ENCODE results near the gene PEX5. TPM values are rescaled to one million over a fixed set of nuclear protein-coding genes. Genes with fewer than 3 reads are reported as not detected.

The PEX5 gene
- polyA plus RNA-seq, 4 donors = 17.8 to 40.3 (median 28.2) TPM

DNA sequence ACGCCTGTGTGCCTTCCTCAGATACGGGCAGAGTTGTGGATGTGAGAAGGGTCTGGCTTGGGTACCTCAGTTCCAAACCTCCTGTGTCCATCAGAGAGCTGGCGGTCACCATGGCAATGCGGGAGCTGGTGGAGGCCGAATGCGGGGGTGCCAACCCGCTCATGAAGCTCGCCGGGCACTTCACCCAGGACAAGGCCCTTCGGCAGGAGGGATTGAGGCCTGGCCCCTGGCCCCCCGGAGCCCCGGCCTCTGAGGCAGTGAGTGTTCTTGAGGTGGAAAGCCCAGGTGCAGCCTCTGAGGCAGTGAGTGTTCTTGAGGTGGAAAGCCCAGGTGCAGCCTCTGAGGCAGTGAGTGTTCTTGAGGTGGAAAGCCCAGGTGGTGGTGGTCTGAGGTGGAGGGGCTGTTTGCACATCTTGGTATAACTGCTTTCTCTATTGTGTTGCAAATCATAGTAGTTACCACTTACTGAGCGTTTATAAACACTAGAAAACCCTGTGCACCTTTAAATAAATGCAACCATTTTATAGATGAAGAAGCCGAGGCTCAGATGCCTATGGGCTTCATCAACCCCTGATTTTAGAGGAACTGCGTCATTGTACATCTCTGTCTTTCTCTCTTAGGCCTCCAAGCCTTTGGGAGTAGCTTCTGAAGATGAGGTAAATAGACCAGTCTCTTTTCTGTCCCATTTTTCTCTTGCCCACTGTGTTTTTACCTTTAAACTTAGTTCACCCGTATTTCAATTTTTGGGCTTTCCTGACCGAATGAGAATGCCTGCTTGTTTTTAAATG, 976 bp downstream of the PEX5 start:
- DNase-seq (peak; percentile 6 to 23), FAIRE-seq (no peak)
- Histone ChIP-seq H3K27me3 (ENCODE audit: control insufficient read depth in 3 of 3, insufficient read depth in 3 of 3, low read length in 3 of 3) (no peaks in the 10 kb centered on the region), H3K9me3 (ENCODE audit: control insufficient read depth in 2 of 2, insufficient read depth in 1 of 2, low read depth in 1 of 2, low read length in 1 of 2) (no peaks in the 10 kb centered on the region), H3K36me3 (ENCODE audit: control insufficient read depth in 3 of 3, insufficient read depth in 2 of 3, low read depth in 1 of 3, low read length in 3 of 3) (peaks cover 0 to 5% (median 4%) of the 10 kb centered on the region in 3 donors), H3K27ac (ENCODE audit: low read depth in 1 of 3, low read length in 2 of 3) (peak overlapping the region in 2 of 3 donors; percentile 8 to 75), H3K4me3 (ENCODE audit: low read depth in 1 of 3, low read length in 3 of 3) (peak overlapping the region; percentile 63 to 91 (median 79)), H3K4me1 (ENCODE audit: control insufficient read depth in 3 of 3, insufficient read depth in 2 of 3, low read depth in 1 of 3, low read length in 2 of 3) (peaks cover 0 to 10% (median 0%) of the 10 kb centered on the region in 3 donors)
- WGBS, 3 donors = 14 to 27% (median 25%) methylated on average over 17 of the region's 17 CpGs

DNA sequence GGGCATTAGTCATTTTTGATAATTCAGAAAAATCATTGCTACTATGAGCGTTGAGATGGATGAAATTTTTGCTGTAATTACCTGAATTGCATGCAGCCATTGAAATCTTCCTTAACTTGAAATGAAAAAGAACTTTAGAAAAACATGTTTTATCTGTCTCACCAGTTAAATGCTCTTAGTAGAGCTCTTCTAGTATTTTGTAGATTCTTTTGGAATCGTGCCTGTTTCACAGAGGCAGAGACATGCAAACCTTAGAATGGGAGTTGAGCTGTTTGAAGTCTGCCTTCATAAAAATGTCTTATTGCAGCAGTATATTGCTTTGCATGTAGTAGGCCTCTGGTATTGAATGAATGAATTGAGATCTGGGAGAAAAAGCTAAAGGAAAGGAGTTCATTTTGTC, 4.2 kb downstream of the PEX5 start:
- DNase-seq (no peak), FAIRE-seq (no peak)
- WGBS, 3 donors = 64 to 81% (median 75%) methylated on average over 2 of the region's 2 CpGs
- Histone ChIP-seq H3K27ac (ENCODE audit: low read depth in 1 of 3, low read length in 2 of 3) (no peak overlapping the region), H3K4me1 (ENCODE audit: control insufficient read depth in 3 of 3, insufficient read depth in 2 of 3, low read depth in 1 of 3, low read length in 2 of 3) (peaks cover 0 to 8% (median 0%) of the 10 kb centered on the region in 3 donors), H3K9me3 (ENCODE audit: control insufficient read depth in 2 of 2, insufficient read depth in 1 of 2, low read depth in 1 of 2, low read length in 1 of 2) (no peaks in the 10 kb centered on the region), H3K4me3 (ENCODE audit: low read depth in 1 of 3, low read length in 3 of 3) (no peak overlapping the region), H3K36me3 (ENCODE audit: control insufficient read depth in 3 of 3, insufficient read depth in 2 of 3, low read depth in 1 of 3, low read length in 3 of 3) (peaks cover 0 to 5% (median 4%) of the 10 kb centered on the region in 3 donors), H3K27me3 (ENCODE audit: control insufficient read depth in 3 of 3, insufficient read depth in 3 of 3, low read length in 3 of 3) (no peaks in the 10 kb centered on the region)

DNA sequence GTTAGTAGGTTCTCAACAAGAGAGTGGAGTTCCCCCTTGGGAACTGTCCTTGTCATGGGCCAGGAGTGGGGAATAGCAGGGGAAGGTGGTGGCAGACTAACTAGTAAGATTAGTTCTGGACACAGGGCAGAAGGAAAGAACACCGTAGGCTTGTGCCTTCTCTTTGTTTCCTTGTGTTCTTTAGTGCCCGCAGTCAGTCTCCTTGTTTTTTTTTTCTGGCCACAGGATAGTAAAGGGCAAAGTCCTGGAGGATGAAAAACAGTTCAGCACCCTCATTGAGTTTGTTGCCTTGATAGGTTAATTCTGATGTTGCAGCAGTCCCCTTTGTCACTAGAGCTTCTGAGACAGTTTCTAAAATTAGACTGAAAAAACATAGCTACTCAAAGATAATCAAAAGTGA, 8.4 kb downstream of the PEX5 start:
- peak overlapping the region; percentile 79 to 85 (median 80) for H3K27ac ChIP-seq (ENCODE audit: low read depth in 1 of 3, low read length in 2 of 3)
- peaks cover 0 to 5% (median 0%) of the 10 kb centered on the region in 3 donors for H3K4me1 ChIP-seq (ENCODE audit: control insufficient read depth in 3 of 3, insufficient read depth in 2 of 3, low read depth in 1 of 3, low read length in 2 of 3)
- WGBS, 3 donors = 13 to 59% (median 34%) methylated on average over 2 of the region's 2 CpGs
- H3K27me3 ChIP-seq (ENCODE audit: control insufficient read depth in 3 of 3, insufficient read depth in 3 of 3, low read length in 3 of 3) = no peaks in the 10 kb centered on the region
- peaks cover 7 to 21% (median 9%) of the 10 kb centered on the region in 3 donors for H3K36me3 ChIP-seq (ENCODE audit: control insufficient read depth in 3 of 3, insufficient read depth in 2 of 3, low read depth in 1 of 3, low read length in 3 of 3)
- H3K4me3 ChIP-seq (ENCODE audit: low read depth in 1 of 3, low read length in 3 of 3) = no peak overlapping the region
- H3K9me3 ChIP-seq (ENCODE audit: control insufficient read depth in 2 of 2, insufficient read depth in 1 of 2, low read depth in 1 of 2, low read length in 1 of 2) = no peaks in the 10 kb centered on the region
- FAIRE-seq = no peak
- DNase-seq = peak; percentile 77 to 82

DNA sequence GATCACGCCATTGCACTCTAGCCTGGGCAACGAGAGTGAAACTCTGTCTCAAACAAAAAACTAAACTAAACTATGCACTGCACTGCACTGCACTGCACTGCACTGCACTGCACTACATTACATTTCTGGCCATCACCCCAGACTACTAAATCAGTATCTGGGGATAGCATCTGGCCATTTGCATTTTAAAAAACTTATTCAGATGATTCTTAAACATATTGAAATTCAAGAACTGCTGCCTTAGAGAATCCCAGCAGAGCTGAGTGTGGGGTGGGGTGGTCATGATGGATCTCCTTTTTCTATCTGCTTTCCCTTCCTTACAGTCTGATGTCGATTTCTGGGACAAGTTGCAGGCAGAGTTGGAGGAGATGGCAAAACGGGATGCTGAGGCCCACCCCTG, 13.6 kb downstream of the PEX5 start:
- no peak for DNase-seq
- no peak for FAIRE-seq
- peaks cover 9 to 32% (median 12%) of the 10 kb centered on the region in 3 donors for H3K36me3 ChIP-seq (ENCODE audit: control insufficient read depth in 3 of 3, insufficient read depth in 2 of 3, low read depth in 1 of 3, low read length in 3 of 3)
- no peaks in the 10 kb centered on the region for H3K27me3 ChIP-seq (ENCODE audit: control insufficient read depth in 3 of 3, insufficient read depth in 3 of 3, low read length in 3 of 3)
- peaks cover 0 to 5% (median 0%) of the 10 kb centered on the region in 3 donors for H3K4me1 ChIP-seq (ENCODE audit: control insufficient read depth in 3 of 3, insufficient read depth in 2 of 3, low read depth in 1 of 3, low read length in 2 of 3)
- no peak overlapping the region for H3K27ac ChIP-seq (ENCODE audit: low read depth in 1 of 3, low read length in 2 of 3)
- H3K9me3 ChIP-seq (ENCODE audit: control insufficient read depth in 2 of 2, insufficient read depth in 1 of 2, low read depth in 1 of 2, low read length in 1 of 2) = no peaks in the 10 kb centered on the region
- H3K4me3 ChIP-seq (ENCODE audit: low read depth in 1 of 3, low read length in 3 of 3) = no peak overlapping the region
- 93 to 94% (median 93%) methylated on average over 4 of the region's 4 CpGs for WGBS, 3 donors

DNA sequence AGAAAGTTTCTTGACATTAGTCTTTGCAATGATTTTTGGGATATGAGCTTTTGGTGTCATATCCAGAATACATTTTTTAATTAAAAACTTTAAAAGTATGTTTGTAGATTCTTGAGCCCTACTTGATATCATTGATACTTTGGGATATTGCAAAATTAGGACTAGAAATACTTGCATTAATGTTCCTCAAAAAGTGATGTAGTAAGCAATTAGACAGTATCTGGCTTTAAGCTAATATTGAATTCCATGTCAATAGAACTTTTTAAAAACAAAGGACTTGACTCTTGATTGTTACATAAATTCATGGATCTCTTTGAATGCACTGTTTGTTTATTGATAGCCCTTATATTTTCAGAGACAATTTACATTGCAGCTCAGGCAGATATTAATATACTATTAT, 15.6 kb downstream of the PEX5 start:
- H3K9me3 ChIP-seq (ENCODE audit: control insufficient read depth in 2 of 2, insufficient read depth in 1 of 2, low read depth in 1 of 2, low read length in 1 of 2) = peaks cover 0 to 8% of the 10 kb centered on the region in 2 donors

DNA sequence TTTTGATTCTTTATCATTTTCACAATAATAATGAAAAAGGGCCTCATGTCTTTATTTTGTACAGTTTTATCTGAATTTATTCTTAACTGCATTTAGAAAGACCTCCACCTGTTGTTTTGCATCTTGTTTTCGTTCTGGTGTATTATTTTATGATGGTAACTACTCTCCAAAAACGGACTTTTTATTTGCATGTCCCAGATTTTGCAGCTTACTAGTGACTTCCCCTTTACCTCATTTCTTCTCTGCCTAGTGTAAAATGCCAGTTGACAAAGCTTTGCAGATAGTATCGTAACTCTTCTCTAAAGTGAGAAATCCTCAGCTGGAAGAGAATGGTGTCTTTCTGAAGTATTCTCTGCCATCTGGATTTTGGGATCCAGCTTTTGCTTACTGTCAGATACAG, 17.2 kb downstream of the PEX5 start:
- 85 to 91% (median 90%) methylated on average over 3 of the region's 3 CpGs for WGBS, 3 donors
- no peaks in the 10 kb centered on the region for H3K27me3 ChIP-seq (ENCODE audit: control insufficient read depth in 3 of 3, insufficient read depth in 3 of 3, low read length in 3 of 3)

More for the DNA sequence above, 15.6 kb downstream of the PEX5 start:
- FAIRE-seq (no peak), DNase-seq (no peak)
- no peaks in the 10 kb centered on the region for H3K4me1 ChIP-seq (ENCODE audit: control insufficient read depth in 3 of 3, insufficient read depth in 2 of 3, low read depth in 1 of 3, low read length in 2 of 3)
- H3K36me3 ChIP-seq (ENCODE audit: control insufficient read depth in 3 of 3, insufficient read depth in 2 of 3, low read depth in 1 of 3, low read length in 3 of 3) = peaks cover 18 to 47% (median 19%) of the 10 kb centered on the region in 3 donors
- no peaks in the 10 kb centered on the region for H3K27me3 ChIP-seq (ENCODE audit: control insufficient read depth in 3 of 3, insufficient read depth in 3 of 3, low read length in 3 of 3)
- H3K27ac ChIP-seq (ENCODE audit: low read depth in 1 of 3, low read length in 2 of 3) = no peak overlapping the region
- H3K4me3 ChIP-seq (ENCODE audit: low read depth in 1 of 3, low read length in 3 of 3) = no peak overlapping the region

DNA sequence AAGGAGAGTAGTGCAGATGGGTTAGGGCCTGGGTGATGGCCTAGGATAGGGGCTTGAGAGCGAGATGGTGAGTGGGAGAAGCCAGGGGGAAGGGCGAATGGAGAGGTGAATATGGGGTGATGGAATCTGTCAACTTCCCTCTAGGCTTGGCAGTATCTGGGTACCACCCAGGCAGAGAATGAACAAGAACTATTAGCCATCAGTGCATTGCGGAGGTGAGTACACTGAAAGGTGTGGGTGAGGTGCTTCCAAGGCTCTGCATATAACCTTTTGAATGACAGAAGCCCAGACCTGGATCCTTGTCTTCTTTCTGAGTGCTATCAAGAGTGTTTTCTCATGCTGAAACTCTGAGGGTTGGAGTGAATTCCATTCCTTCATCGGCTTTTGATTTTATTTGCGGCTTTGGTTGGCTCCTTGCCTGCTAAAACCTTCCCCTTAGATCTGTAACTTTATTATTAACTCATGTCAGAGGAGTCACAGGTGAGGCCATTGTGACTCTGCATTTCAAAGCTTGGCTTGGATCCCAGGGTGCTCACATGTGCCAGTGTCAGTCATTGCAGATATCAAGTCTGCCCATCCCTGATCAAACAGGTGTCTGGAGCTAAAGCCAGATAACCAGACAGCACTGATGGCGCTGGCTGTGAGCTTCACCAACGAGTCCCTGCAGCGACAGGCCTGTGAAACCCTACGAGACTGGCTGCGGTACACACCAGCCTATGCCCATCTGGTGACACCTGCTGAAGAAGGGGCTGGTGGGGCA, 18.6 kb downstream of the PEX5 start:
- peak in 1 of 2 donors; percentile 21 for DNase-seq
- Histone ChIP-seq H3K27me3 (ENCODE audit: control insufficient read depth in 3 of 3, insufficient read depth in 3 of 3, low read length in 3 of 3) (no peaks in the 10 kb centered on the region), H3K27ac (ENCODE audit: low read depth in 1 of 3, low read length in 2 of 3) (no peak overlapping the region), H3K36me3 (ENCODE audit: control insufficient read depth in 3 of 3, insufficient read depth in 2 of 3, low read depth in 1 of 3, low read length in 3 of 3) (peaks cover 18 to 45% (median 25%) of the 10 kb centered on the region in 3 donors), H3K4me3 (ENCODE audit: low read depth in 1 of 3, low read length in 3 of 3) (no peak overlapping the region), H3K4me1 (ENCODE audit: control insufficient read depth in 3 of 3, insufficient read depth in 2 of 3, low read depth in 1 of 3, low read length in 2 of 3) (no peaks in the 10 kb centered on the region), H3K9me3 (ENCODE audit: control insufficient read depth in 2 of 2, insufficient read depth in 1 of 2, low read depth in 1 of 2, low read length in 1 of 2) (peaks cover 0 to 19% of the 10 kb centered on the region in 2 donors)
- no peak for FAIRE-seq
- 64 to 87% (median 71%) methylated on average over 10 of the region's 10 CpGs for WGBS, 3 donors

More for the DNA sequence above, 17.2 kb downstream of the PEX5 start:
- Histone ChIP-seq H3K36me3 (ENCODE audit: control insufficient read depth in 3 of 3, insufficient read depth in 2 of 3, low read depth in 1 of 3, low read length in 3 of 3) (peaks cover 23 to 52% (median 28%) of the 10 kb centered on the region in 3 donors), H3K9me3 (ENCODE audit: control insufficient read depth in 2 of 2, insufficient read depth in 1 of 2, low read depth in 1 of 2, low read length in 1 of 2) (peaks cover 0 to 14% of the 10 kb centered on the region in 2 donors), H3K27ac (ENCODE audit: low read depth in 1 of 3, low read length in 2 of 3) (no peak overlapping the region), H3K4me1 (ENCODE audit: control insufficient read depth in 3 of 3, insufficient read depth in 2 of 3, low read depth in 1 of 3, low read length in 2 of 3) (no peaks in the 10 kb centered on the region), H3K4me3 (ENCODE audit: low read depth in 1 of 3, low read length in 3 of 3) (no peak overlapping the region)
- FAIRE-seq (no peak), DNase-seq (no peak)

DNA sequence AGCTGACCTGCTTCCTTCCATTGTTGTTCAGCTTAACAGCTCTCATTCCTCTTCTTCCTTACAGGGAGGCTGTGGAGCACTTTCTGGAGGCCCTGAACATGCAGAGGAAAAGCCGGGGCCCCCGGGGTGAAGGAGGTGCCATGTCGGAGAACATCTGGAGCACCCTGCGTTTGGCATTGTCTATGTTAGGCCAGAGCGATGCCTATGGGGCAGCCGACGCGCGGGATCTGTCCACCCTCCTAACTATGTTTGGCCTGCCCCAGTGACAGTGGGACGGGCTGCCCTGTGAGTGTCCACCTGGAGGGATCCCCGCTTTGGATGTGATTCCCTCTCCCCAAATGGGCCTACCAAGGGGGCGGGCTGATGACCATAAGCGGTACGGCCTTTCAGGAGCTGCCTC, 20.5 kb downstream of the PEX5 start:
- 95 to 97% (median 95%) methylated on average over 14 of the region's 14 CpGs for WGBS, 3 donors

More for the DNA sequence above, 20.5 kb downstream of the PEX5 start:
- H3K9me3 ChIP-seq (ENCODE audit: control insufficient read depth in 2 of 2, insufficient read depth in 1 of 2, low read depth in 1 of 2, low read length in 1 of 2) = peaks cover 0 to 19% of the 10 kb centered on the region in 2 donors
- peaks cover 18 to 42% (median 23%) of the 10 kb centered on the region in 3 donors for H3K36me3 ChIP-seq (ENCODE audit: control insufficient read depth in 3 of 3, insufficient read depth in 2 of 3, low read depth in 1 of 3, low read length in 3 of 3)
- no peaks in the 10 kb centered on the region for H3K4me1 ChIP-seq (ENCODE audit: control insufficient read depth in 3 of 3, insufficient read depth in 2 of 3, low read depth in 1 of 3, low read length in 2 of 3)
- no peak overlapping the region for H3K27ac ChIP-seq (ENCODE audit: low read depth in 1 of 3, low read length in 2 of 3)
- no peaks in the 10 kb centered on the region for H3K27me3 ChIP-seq (ENCODE audit: control insufficient read depth in 3 of 3, insufficient read depth in 3 of 3, low read length in 3 of 3)
- no peak overlapping the region for H3K4me3 ChIP-seq (ENCODE audit: low read depth in 1 of 3, low read length in 3 of 3)
- no peak for DNase-seq
- FAIRE-seq = no peak

All from small intestine (tissue), 7 donors.